Activated CD8-positive, alpha-beta memory T cell treated with anti-CD3 and anti-CD28 coated beads, Interleukin-2, amount 50 U/mL, for 24 hours (primary cell): ENCODE data around the gene ARHGEF12.

Experiments
- DNase-seq: peaks from one replicate; pipeline ENCODE4 v3.0.0-alpha.2; 2020; ENCODE audit errors: extremely low read depth

The ARHGEF12 gene

DNA sequence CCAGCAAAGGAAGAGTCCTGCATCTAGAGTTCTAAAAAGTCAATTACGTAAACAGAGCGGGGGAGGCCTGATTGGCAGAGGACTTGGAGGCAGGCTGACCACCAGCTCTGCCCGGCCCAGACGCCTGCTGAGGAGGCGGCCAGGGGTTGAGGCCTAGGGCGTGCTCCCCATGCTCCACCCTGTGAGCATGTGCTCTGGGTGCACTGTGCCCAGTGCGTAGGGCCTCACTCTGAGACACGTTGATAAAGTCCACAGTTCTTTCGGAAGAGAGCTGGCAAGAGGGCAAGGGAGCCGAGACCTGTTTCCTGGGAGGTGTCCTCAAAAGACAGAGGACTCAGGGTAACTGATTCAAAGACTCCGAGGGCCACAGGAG lies 200.6 kb downstream of the ARHGEF12 start:
- DNase-seq: no peak

DNA sequence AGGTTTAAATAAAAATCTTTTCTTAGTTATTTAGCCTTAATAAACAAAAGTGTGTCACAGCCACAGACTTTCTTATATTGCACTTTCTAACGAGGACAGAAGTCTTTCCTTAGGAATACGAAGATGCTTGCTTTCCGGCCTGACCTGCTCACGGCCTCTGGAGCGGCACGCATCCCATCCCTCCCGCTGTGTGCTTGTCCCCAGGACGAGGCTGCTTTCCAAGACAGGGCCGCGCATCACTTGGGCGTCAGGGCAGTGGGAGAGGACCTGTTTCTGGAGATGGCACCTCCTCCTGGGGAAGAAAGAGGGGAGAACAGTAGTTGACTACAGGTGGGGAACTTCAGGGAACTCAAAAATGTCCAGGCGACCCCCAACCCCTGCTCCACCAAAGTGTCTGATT lies 201.8 kb downstream of the ARHGEF12 start:
- DNase-seq: no peak

DNA sequence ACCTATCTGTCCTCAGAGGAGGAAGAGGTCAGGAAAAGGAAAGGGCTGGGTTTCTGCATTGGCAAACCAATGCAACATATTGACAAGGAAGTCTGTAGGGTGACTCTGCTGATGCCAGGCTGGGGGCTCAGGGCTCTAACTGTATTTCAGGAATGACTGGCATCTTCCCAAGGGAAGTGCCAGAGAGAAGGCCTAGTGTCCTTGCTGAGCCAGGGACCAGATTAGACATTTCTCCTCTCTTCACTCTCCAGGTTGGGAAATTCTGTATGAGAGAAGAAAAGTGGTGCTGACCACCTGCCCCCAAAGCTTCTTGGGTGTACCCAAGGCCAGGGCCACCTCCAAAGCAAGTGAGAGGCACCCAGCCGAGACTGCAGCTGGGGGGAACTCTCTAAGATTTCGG lies 202.5 kb downstream of the ARHGEF12 start:
- no peak for DNase-seq
